ENCODE measurements around the gene MRO.

- TF ChIP-seq ZFX (IDR thresholded peaks at IDR 0.05) (no peak), POLR2AphosphoS5 (IDR thresholded peaks at IDR 0.05; ENCODE audit: low read depth, low read length) (no peak)
Measured at GRCh38 chr18:50749421-50749820, 70.4 kb downstream of the MRO start.

Measured in HCT116 (cell line).